OCI-LY3 (cell line): ENCODE results near the gene RGS1.

Source experiments
- CTCF ChIP-seq: fragments of 200-600, 300-600 bp; sonication (generic); IDR thresholded peaks from 2 replicates; pipeline ENCODE4 v1.5.1; 2014; ENCODE audit warnings: antibody characterized with exemption, low read length, low read depth
- EZH2phosphoT487 ChIP-seq: fragments of 200-600 bp; shearing (Covaris generic); IDR thresholded peaks from 2 replicates; pipeline ENCODE4 v1.6.1; 2018; ENCODE audit warnings: antibody characterized with exemption, mixed run types, low read depth

GRCh38 chr1:192577145-192578140 lies 1.9 kb downstream of the RGS1 start:
- TF ChIP-seq CTCF (no peak), EZH2phosphoT487 (no peak)
